Liver (tissue), 3 donors: ENCODE results near the gene ARHGEF28.

Experiments used
- ATF3 ChIP-seq: IDR thresholded peaks from 2 replicates; pipeline ENCODE4 v1.6.1; 2016; ENCODE audit warnings: antibody characterized with exemption
- HNF4A ChIP-seq, 2 donors: conservative IDR thresholded peaks; 2 replicates each; pipeline ENCODE4 v1.6.1; 2016; ENCODE audit warnings: antibody characterized with exemption in 2 of 2, mild to moderate bottlenecking in 2 of 2
- NR2F2 ChIP-seq: IDR thresholded peaks from 2 replicates; pipeline ENCODE4 v1.6.1; 2016; ENCODE audit warnings: antibody characterized with exemption
- RAD21 ChIP-seq, 2 donors: IDR thresholded peaks; 2 replicates each; pipeline ENCODE4 v1.6.1; 2016; ENCODE audit warnings: antibody characterized with exemption in 2 of 2, mild to moderate bottlenecking in 2 of 2
- REST ChIP-seq: IDR thresholded peaks from 2 replicates; pipeline ENCODE4 v1.6.1; 2016; ENCODE audit warnings: antibody characterized with exemption, mild to moderate bottlenecking
- RXRA ChIP-seq, 2 donors: IDR thresholded peaks; 2 replicates each; pipeline ENCODE4 v1.6.1; 2017 to 2018; ENCODE audit warnings: antibody characterized with exemption in 2 of 2, mild to moderate bottlenecking in 1 of 2
- TAF1 ChIP-seq: conservative IDR thresholded peaks from 2 replicates; pipeline ENCODE4 v1.6.1; 2016; ENCODE audit warnings: antibody characterized with exemption, mild to moderate bottlenecking
- YY1 ChIP-seq: IDR thresholded peaks from 2 replicates; pipeline ENCODE4 v1.6.1; 2016; ENCODE audit warnings: antibody characterized with exemption, mild to moderate bottlenecking
- TF ChIP-seq, protein P1 (sequence below): fragments of 150-350 bp; IDR thresholded peaks from 2 replicates; pipeline ENCODE4 v1.5.1; 2017; ENCODE audit warnings: improper control_type of control experiment, low read depth, low read length; ENCODE audit not compliant: missing input control
- TF ChIP-seq, protein P2 (sequence below): IDR thresholded peaks from 2 replicates; pipeline ENCODE4 v1.6.1; 2016; ENCODE audit warnings: antibody characterized with exemption
- TF ChIP-seq, protein P3 (sequence below): IDR thresholded peaks from 2 replicates; pipeline ENCODE4 v1.6.1; 2016; ENCODE audit warnings: antibody characterized with exemption
- donor health status: healthy.
- donor health status: healthy.

DNA sequence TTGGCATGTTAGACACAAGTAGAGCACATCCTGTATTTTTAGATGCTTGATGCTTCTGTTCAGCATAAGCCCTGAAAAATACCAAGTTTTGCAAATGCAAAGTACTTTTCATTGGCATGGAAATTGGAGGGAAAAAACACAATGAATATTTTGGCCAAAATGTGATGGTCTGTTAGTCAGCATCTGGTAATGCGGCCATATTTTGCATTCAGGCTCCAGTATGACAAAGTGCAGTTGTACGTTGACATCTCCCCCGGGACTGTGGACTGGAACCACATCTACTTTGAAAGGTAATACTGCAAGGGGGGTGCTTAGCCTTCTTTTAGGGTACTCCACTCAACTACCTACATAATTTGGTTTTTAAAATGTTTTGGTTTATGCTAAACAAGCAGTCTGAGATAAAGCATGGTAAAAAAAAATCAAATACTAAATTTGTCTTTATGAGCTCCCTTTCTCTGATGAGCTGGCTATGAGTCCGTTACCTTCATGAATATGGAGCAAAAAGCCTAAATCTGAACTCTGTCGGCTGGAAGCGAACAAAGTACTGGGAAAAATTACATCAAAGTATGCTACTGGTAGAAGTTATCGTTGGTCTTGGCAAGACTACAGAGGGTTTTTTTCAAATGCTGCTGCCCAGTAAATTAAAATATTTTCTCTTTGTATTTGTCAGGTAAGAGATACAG, 297.0 kb downstream of the ARHGEF28 start:
- TF ChIP-seq HNF4A (conservative IDR thresholded peaks at IDR 0.05): no peak
- TF ChIP-seq ATF3: no peak
- TF ChIP-seq, protein P1, sequence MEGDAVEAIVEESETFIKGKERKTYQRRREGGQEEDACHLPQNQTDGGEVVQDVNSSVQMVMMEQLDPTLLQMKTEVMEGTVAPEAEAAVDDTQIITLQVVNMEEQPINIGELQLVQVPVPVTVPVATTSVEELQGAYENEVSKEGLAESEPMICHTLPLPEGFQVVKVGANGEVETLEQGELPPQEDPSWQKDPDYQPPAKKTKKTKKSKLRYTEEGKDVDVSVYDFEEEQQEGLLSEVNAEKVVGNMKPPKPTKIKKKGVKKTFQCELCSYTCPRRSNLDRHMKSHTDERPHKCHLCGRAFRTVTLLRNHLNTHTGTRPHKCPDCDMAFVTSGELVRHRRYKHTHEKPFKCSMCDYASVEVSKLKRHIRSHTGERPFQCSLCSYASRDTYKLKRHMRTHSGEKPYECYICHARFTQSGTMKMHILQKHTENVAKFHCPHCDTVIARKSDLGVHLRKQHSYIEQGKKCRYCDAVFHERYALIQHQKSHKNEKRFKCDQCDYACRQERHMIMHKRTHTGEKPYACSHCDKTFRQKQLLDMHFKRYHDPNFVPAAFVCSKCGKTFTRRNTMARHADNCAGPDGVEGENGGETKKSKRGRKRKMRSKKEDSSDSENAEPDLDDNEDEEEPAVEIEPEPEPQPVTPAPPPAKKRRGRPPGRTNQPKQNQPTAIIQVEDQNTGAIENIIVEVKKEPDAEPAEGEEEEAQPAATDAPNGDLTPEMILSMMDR: no peak
- no peak for TF ChIP-seq REST
- TF ChIP-seq, protein P2, sequence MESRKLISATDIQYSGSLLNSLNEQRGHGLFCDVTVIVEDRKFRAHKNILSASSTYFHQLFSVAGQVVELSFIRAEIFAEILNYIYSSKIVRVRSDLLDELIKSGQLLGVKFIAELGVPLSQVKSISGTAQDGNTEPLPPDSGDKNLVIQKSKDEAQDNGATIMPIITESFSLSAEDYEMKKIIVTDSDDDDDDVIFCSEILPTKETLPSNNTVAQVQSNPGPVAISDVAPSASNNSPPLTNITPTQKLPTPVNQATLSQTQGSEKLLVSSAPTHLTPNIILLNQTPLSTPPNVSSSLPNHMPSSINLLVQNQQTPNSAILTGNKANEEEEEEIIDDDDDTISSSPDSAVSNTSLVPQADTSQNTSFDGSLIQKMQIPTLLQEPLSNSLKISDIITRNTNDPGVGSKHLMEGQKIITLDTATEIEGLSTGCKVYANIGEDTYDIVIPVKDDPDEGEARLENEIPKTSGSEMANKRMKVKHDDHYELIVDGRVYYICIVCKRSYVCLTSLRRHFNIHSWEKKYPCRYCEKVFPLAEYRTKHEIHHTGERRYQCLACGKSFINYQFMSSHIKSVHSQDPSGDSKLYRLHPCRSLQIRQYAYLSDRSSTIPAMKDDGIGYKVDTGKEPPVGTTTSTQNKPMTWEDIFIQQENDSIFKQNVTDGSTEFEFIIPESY: no peak
- TF ChIP-seq NR2F2: no peak
- TF ChIP-seq RXRA (IDR thresholded peaks at IDR 0.05): no peak
- TF ChIP-seq TAF1: no peak
- no peak for TF ChIP-seq RAD21 (IDR thresholded peaks at IDR 0.05)
- no peak for TF ChIP-seq YY1
- TF ChIP-seq, protein P3, sequence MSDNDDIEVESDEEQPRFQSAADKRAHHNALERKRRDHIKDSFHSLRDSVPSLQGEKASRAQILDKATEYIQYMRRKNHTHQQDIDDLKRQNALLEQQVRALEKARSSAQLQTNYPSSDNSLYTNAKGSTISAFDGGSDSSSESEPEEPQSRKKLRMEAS: no peak
